NCI-H774 (cell line): Measurements from ENCODE around the gene TPX2.

Experiments used
- DNase-seq: peaks from one replicate; lab custom pipeline; 2025; lab: John Stamatoyannopoulos, UW

TPX2 gene

GRCh38 chr20:31738729-31739549 lies at the start of gene TPX2:
Gene TPX2, plus strand, starts transcription at chr20:31739290. Its CDS starts 18,187 bp downstream, at chr20:31757477.
- DNase-seq: peak; percentile 97

GRCh38 chr20:31690124-31690666 lies 48.9 kb upstream of the TPX2 start:
- DNase-seq: no peak

GRCh38 chr20:31691646-31692275 lies 47.3 kb upstream of the TPX2 start:
- no peak for DNase-seq

GRCh38 chr20:31693402-31693801 lies 45.7 kb upstream of the TPX2 start:
- no peak for DNase-seq

GRCh38 chr20:31693987-31694661 lies 45.0 kb upstream of the TPX2 start:
- DNase-seq: peak; percentile 46

- DNase-seq: no peak
These were observed 44.1 kb upstream of the TPX2 start for GRCh38 chr20:31694842-31695593.

- DNase-seq: no peak
These were observed 43.0 kb upstream of the TPX2 start for GRCh38 chr20:31695849-31696804.

- DNase-seq: no peak
These were observed 40.8 kb upstream of the TPX2 start for GRCh38 chr20:31698243-31698802.

- DNase-seq: peak; percentile 80
These were observed 40.0 kb upstream of the TPX2 start for GRCh38 chr20:31698803-31699718.

- DNase-seq: no peak
These were observed 39.0 kb upstream of the TPX2 start for GRCh38 chr20:31699801-31700728.

- no peak for DNase-seq
These were observed 38.3 kb upstream of the TPX2 start for GRCh38 chr20:31700747-31701146.

GRCh38 chr20:31701591-31701990 lies 37.5 kb upstream of the TPX2 start:
- no peak for DNase-seq

- DNase-seq: no peak
These were observed 34.6 kb upstream of the TPX2 start for GRCh38 chr20:31704225-31705119.

- no peak for DNase-seq
These were observed 33.9 kb upstream of the TPX2 start for GRCh38 chr20:31705191-31705590.

- DNase-seq: no peak
These were observed 33.2 kb upstream of the TPX2 start for GRCh38 chr20:31705598-31706597.
